DOHH2 (cell line): Measurements from ENCODE around the gene GPC5.

Source experiments
- EZH2phosphoT487 ChIP-seq: fragments of 200-600 bp; sonication (generic); IDR thresholded peaks from 2 replicates; pipeline ENCODE4 v1.6.1; 2017; ENCODE audit warnings: borderline replicate concordance, mild to moderate bottlenecking, antibody characterized with exemption, low read length, moderate library complexity, mixed read lengths
- TF ChIP-seq, protein P1 (sequence below): fragments of 200-600 bp; sonication (generic); IDR thresholded peaks from one replicate; pipeline ENCODE4 v1.5.1; 2014; ENCODE audit warnings: antibody characterized with exemption, mild to moderate bottlenecking, low read depth, low read length; ENCODE audit not compliant: poor library complexity, severe bottlenecking

DNA sequence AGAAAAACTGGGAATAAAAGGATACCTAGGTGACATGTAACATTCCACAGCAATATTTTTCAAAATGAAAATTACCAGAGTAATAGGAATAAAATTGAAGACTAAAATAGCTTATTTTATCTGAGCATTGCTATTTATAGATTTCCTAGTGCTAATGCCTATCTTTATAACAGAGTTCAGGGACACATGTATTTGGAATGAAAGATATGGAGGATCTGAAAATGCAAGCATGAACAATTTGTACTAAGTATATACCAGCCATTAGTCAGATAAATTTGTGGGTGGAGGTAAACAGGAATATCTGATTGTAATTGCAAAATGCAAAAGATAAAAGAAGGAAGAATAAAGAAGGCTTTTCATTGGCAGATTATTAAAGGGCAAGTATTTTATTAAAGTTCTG, 345.9 kb downstream of the GPC5 start:
- TF ChIP-seq, protein P1, sequence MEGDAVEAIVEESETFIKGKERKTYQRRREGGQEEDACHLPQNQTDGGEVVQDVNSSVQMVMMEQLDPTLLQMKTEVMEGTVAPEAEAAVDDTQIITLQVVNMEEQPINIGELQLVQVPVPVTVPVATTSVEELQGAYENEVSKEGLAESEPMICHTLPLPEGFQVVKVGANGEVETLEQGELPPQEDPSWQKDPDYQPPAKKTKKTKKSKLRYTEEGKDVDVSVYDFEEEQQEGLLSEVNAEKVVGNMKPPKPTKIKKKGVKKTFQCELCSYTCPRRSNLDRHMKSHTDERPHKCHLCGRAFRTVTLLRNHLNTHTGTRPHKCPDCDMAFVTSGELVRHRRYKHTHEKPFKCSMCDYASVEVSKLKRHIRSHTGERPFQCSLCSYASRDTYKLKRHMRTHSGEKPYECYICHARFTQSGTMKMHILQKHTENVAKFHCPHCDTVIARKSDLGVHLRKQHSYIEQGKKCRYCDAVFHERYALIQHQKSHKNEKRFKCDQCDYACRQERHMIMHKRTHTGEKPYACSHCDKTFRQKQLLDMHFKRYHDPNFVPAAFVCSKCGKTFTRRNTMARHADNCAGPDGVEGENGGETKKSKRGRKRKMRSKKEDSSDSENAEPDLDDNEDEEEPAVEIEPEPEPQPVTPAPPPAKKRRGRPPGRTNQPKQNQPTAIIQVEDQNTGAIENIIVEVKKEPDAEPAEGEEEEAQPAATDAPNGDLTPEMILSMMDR: no peak
- no peak for TF ChIP-seq EZH2phosphoT487
